Mucosa of descending colon (tissue), 3 donors: Measurements from ENCODE around the gene GMPPB. TPM values are rescaled to one million over a fixed set of nuclear protein-coding genes. Genes with fewer than 3 reads are reported as not detected.

ENCODE experiments used
- ATAC-seq: fragments of 200-7000 bp; cut with Tn5 transposase; one replicate; pipeline ENCODE4 v1.9.1; 2020; ENCODE audit warnings: mild to moderate bottlenecking, moderate library complexity
- DNase-seq, 3 donors: peaks; one replicate each; pipeline ENCODE4 v3.0.0-alpha.2; 2020
- H3K36me3 ChIP-seq: fragments of 200-600 bp; one replicate; pipeline ENCODE4 v1.8.0; 2021; ENCODE audit warnings: low read depth, mild to moderate bottlenecking
- H3K4me1 ChIP-seq: fragments of 200-600 bp; one replicate; pipeline ENCODE4 v1.8.0; 2021; ENCODE audit warnings: low read depth, mild to moderate bottlenecking
- H3K4me3 ChIP-seq: fragments of 200-600 bp; one replicate; pipeline ENCODE4 v1.8.0; 2021; ENCODE audit warnings: mild to moderate bottlenecking
- H3K9me3 ChIP-seq: fragments of 200-600 bp; one replicate; pipeline ENCODE4 v1.8.0; 2021; ENCODE audit warnings: mild to moderate bottlenecking
- CTCF ChIP-seq: fragments of 200-600 bp; IDR thresholded peaks from one replicate; pipeline ENCODE4 v1.8.0; 2022; ENCODE audit warnings: antibody characterized with exemption, mild to moderate bottlenecking
- intact Hi-C, 2 donors: fragments of 100-400 bp; cut with DNase I in 1 of 2; cut with micrococcal nuclease in 1 of 2; formaldehyde crosslinking; loops; one replicate each; pipeline versions ENCODE4 v1.11.0 to v1.11.1; 2022; cut with DNase I, micrococcal nuclease
- total RNA-seq, 3 donors: library from RNA; stranded (reverse); fragmentation: NEBNext Ultra II Directional in 2 of 3; extraction: Animal tissue kit (Norgen Biotek cat#: 25700) in 2 of 3; gene quantifications; one replicate each; pipeline versions ENCODE4 v1.2.1 to v1.2.4, GENCODE V29; 2021 to 2023
- donor health status: DM: no; HTN: no; CAD: no; lungs with moderate emphysema.
- donor health status: DM: no; HTN: no; CAD: no.
- donor health status: DM: no; HTN: yes; CAD: no.

The GMPPB gene
- total RNA-seq, 3 donors from 2014 or later = 36.0 to 60.5 (median 47.4) TPM

- no peak for TF ChIP-seq CTCF
- ATAC-seq = no peak
- no peak overlapping the region for H3K4me3 ChIP-seq
- H3K4me1 ChIP-seq = peaks cover 14% of the 10 kb centered on the region
- H3K36me3 ChIP-seq = peaks cover 5% of the 10 kb centered on the region
- no peak for DNase-seq
- intact Hi-C loops = no loop called here
- no peaks in the 10 kb centered on the region for H3K9me3 ChIP-seq
These were observed 4.2 kb upstream of the GMPPB start for GRCh38 chr3:49727924-49728361.

- no peak for ATAC-seq
- Histone ChIP-seq H3K9me3 (no peaks in the 10 kb centered on the region), H3K36me3 (peaks cover 5% of the 10 kb centered on the region), H3K4me3 (no peak overlapping the region), H3K4me1 (peaks cover 20% of the 10 kb centered on the region)
- intact Hi-C loops = no loop called here
- DNase-seq = peak in 1 of 3 donors; percentile 29
- no peak for TF ChIP-seq CTCF
These were observed 3.6 kb upstream of the GMPPB start for GRCh38 chr3:49727154-49727923.

GRCh38 chr3:49725906-49726681 is 2.3 kb upstream of the GMPPB start:
- ATAC-seq (peak; percentile 5), DNase-seq (peak in 2 of 3 donors; percentile 80 to 85)
- intact Hi-C loops = no loop called here
- TF ChIP-seq CTCF = no peak
- Histone ChIP-seq H3K4me3 (no peak overlapping the region), H3K36me3 (peaks cover 5% of the 10 kb centered on the region), H3K9me3 (no peaks in the 10 kb centered on the region), H3K4me1 (peaks cover 26% of the 10 kb centered on the region)

GRCh38 chr3:49724586-49724985 is 835 bp upstream of the GMPPB start:
- no peak for TF ChIP-seq CTCF
- H3K4me3 ChIP-seq = no peak overlapping the region
- intact Hi-C loops = no loop called here
- DNase-seq = peak in 2 of 3 donors; percentile 55 to 75
- H3K4me1 ChIP-seq = peaks cover 33% of the 10 kb centered on the region
- H3K9me3 ChIP-seq = no peaks in the 10 kb centered on the region
- peaks cover 5% of the 10 kb centered on the region for H3K36me3 ChIP-seq
- no peak for ATAC-seq

GRCh38 chr3:49723296-49723627 is 489 bp downstream of the GMPPB start:
- Histone ChIP-seq H3K4me3 (peak overlapping the region; percentile 96), H3K36me3 (peaks cover 5% of the 10 kb centered on the region), H3K4me1 (peaks cover 43% of the 10 kb centered on the region), H3K9me3 (no peaks in the 10 kb centered on the region)
- no peak for TF ChIP-seq CTCF
- ATAC-seq = peak; percentile 68
- DNase-seq = peak; percentile 88 to 93 (median 88)
- intact Hi-C loops = no loop called here
